Fibroblast of villous mesenchyme (primary cell): Measurements from ENCODE around the gene MID1IP1. TPM values are rescaled to one million over a fixed set of nuclear protein-coding genes. Genes with fewer than 3 reads are reported as not detected.

ENCODE experiments used
- DNase-seq: peaks from one replicate; pipeline ENCODE4 v3.0.0-alpha.2; 2010; ENCODE audit warnings: low read depth
- H3K4me3 ChIP-seq: 2 replicates; pipeline ENCODE4 v1.5.1; 2011; ENCODE audit warnings: low read depth, mild to moderate bottlenecking, low read length
- CTCF ChIP-seq: IDR thresholded peaks from 2 replicates; pipeline ENCODE4 v1.5.1; 2012; ENCODE audit warnings: low read depth, mild to moderate bottlenecking, low read length; ENCODE audit not compliant: insufficient read depth
- total RNA-seq: library from RNA; depleted of rRNA; stranded (reverse); fragments of >200 nt; gene quantifications from 2 replicates; pipeline ENCODE4 v1.2.3, GENCODE V29; 2012

Gene MID1IP1, protein sequence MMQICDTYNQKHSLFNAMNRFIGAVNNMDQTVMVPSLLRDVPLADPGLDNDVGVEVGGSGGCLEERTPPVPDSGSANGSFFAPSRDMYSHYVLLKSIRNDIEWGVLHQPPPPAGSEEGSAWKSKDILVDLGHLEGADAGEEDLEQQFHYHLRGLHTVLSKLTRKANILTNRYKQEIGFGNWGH
- 52.7 and 66.7 TPM in 2 replicates for total RNA-seq

DNA sequence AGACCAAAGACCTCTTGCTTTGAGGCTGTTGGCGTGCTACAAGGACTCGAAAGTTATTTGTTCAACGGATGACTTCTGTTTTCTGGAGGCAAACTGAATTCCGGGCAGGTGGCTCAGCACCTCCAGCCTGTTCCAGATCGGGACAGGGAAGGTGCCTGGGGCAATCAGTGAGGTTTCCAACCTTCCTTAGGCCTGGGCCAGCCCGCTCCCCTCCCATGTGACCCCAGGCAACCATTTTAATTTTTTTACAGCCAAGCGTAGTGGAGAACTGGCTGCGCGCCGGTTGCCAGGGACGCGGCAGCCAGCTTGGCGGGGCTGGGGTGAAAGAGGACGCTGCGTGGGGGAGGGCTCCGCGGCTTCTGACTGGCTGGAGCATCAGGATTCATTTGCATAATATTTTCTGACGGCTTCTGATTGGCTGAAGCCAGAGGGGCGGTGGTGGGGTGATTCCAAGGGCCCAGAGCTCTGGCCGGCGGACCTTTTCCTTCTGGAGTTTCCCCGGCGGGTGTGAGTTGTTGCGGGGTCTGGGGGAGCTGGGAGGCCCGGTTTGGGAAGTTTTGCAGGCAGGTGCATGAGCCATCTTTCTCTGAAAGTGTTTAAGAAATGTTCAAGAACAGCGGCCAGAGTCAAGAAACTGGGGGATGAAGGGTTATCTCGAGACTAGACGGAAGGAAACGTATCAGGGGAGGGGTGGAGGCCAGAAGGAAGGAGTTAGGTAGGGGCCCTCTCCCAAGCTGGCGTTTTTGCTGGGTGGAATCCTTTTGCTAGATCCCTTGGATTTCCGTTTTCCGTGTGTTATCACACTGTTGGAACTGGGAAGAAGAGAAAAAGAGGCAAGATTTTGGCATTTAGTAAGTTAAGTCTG is at the start of gene MID1IP1:
TSS of gene MID1IP1 (plus strand) at position 479 of the 865 bp plus-strand sequence. CDS start 3,488 bp downstream, outside the sequence.
- DNase-seq: peak; percentile 94
- no peak for TF ChIP-seq CTCF
- H3K4me3 ChIP-seq: peak within 1 kb of the TSS; percentile 69

DNA sequence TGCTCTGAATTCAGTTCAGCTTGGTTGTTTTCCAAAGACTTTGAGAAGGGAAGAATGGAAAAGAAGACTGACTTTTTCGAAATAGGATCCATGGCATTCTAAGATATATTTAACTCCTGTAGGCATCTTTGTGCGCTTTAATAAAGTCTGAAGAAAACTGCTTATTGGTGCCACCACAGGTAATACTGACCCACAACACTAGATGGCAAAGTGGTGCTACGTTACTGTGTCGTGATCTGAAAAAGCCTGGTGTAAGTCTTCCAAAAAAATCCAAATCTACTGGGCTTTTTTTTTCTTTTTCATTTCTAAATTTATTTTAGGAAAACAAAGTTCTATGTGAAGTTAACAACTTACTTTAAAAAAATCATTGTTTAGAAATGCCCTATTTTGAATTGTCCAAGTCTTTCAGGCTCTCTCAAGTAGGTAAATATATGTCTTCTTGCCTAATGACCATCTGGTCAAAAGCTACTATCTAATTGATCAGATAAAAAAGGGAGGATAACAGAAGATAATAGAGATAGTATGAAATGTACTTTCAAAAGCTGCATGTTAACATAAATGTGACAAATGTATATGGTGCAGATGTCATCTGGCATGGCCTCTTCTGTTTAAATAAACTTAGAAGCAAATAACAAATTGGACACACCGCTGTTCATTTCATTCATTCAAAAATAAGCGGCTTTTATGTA is 47.0 kb upstream of the MID1IP1 start:
- peak; percentile 67 for TF ChIP-seq CTCF
- peak; percentile 56 for DNase-seq
- no peak overlapping the region for H3K4me3 ChIP-seq

GRCh38 chrX:38754818-38755718 is 46.2 kb upstream of the MID1IP1 start:
- DNase-seq: no peak
- no peak for TF ChIP-seq CTCF
- H3K4me3 ChIP-seq: no peak overlapping the region

DNA sequence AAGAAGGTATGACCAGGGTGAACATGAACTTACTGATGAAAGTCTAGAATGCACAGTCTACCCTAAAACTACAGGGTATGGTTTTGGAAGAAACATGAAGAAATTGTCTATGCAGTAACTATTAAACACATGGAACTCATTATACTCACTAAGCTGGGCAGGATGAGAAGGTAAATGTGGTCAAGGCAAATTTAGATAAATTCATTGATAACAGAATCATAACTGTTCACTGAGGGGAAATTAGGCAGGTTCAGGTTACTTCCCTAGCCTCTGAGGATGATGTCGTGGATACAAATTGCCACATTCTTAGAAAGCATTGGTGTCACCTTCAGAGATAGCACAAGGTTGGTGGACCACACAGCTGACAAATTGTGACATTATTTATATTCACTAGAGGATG is 40.4 kb upstream of the MID1IP1 start:
- DNase-seq: no peak
- no peak for TF ChIP-seq CTCF
- H3K4me3 ChIP-seq: no peak overlapping the region

DNA sequence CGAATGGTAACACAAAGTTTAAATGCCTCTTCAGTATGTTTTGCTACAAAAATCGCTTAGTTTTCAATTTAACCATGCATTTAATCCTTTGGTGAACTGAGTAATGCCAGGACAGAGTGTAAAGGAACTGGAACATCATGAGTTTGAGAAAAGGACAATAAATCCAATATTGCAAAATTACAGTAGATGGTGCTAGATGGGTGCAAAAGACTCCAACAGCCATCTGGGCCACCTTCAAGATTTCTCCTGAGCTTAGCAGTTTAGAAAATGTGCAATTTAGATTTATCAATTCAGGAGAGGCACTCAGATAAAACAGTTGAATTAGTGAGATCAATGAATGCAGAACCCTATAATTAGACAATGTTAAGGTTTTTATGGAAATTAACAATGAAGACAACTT is 33.2 kb upstream of the MID1IP1 start:
- H3K4me3 ChIP-seq: no peak overlapping the region
- peak; percentile 21 for DNase-seq
- peak; percentile 37 for TF ChIP-seq CTCF

- no peak for DNase-seq
- H3K4me3 ChIP-seq: no peak overlapping the region
- no peak for TF ChIP-seq CTCF
Observed at GRCh38 chrX:38770152-38770551, 31.1 kb upstream of the MID1IP1 start.
